Raji (cell line): ENCODE data around the gene ZXDC.

ENCODE experiments used
- POLR2A ChIP-seq: IDR thresholded peaks from 2 replicates; pipeline ENCODE4 v1.6.1; 2011; ENCODE audit warnings: low read depth, low read length, control low read depth; ENCODE audit not compliant: insufficient read depth

Gene ZXDC

DNA sequence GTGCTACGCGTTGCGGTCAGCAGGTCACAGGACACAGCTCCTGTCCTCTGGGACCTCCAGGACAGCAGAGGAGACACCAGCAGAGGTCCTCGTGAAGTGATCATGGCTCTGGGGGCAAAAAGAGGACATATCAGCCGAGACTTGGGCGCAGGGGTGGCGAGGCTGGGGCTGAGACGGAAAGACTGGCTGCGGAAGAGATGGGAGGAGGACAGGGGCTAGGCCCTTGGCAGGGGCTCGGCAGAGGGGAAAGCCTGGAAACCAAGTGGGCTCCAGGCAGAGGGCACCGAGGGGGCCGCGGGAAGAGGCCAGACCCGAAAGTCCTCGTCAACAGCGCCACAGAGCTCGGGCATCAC, 85.9 kb downstream of the ZXDC start:
- no peak for TF ChIP-seq POLR2A

DNA sequence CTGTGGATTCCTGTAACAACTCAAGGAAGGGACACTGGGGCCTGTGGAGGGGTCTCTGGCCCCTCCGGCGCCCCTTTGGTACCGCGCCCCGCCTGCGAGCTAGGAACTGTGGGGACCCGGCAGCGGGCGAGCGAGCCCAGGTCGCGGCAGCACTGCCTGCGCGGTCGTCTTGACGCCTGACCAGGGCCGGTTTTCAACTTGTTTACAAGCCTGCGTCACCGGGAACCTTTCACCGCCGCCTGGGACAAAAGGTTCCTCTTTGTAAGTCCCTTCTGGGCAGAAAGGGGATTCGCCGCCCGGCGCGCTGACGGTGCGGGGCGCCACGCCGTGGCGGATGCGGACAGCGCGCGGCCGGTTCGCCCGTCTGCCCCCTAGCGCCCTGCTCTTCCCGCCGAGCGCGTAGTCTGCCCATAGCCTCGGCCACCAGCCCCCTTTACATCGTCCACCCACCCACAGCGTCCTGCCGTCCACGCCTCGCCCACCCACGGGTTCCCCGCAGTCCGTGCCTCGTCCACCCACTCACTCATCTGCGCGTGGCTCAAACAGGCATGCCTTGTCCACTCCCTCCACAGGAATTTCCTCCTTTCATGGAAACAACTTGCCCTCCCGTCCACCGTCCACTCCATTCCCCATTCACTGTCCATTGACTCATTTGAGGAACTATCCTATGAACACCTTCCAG, 86.4 kb downstream of the ZXDC start:
- no peak for TF ChIP-seq POLR2A
